ENCODE data around the gene PDPN.

PDPN gene

GRCh38 chr1:13581446-13581845 is 2.2 kb upstream of the PDPN start:
- no peak for DNase-seq

- DNase-seq, result no peak
Measured at GRCh38 chr1:13582713-13583443, 754 bp upstream of the PDPN start.

GRCh38 chr1:13583966-13584791 is 547 bp downstream of the PDPN start:
- peak; percentile 61 for DNase-seq

GRCh38 chr1:13584876-13585611 is 1.4 kb downstream of the PDPN start:
- no peak for DNase-seq

GRCh38 chr1:13585612-13585991 is 2.0 kb downstream of the PDPN start:
- DNase-seq, result no peak

- no peak for DNase-seq
Measured at GRCh38 chr1:13586001-13586400, 2.4 kb downstream of the PDPN start.

- DNase-seq, result no peak
Measured at GRCh38 chr1:13587256-13588030, 3.8 kb downstream of the PDPN start.

GRCh38 chr1:13588946-13589796 is 5.5 kb downstream of the PDPN start:
- DNase-seq, result no peak

GRCh38 chr1:13590486-13590885 is 6.9 kb downstream of the PDPN start:
- no peak for DNase-seq

- DNase-seq, result no peak
Measured at GRCh38 chr1:13593511-13594131, 10.0 kb downstream of the PDPN start.

GRCh38 chr1:13595411-13595810 is 11.8 kb downstream of the PDPN start:
- no peak for DNase-seq

GRCh38 chr1:13597166-13597565 is 13.5 kb downstream of the PDPN start:
- no peak for DNase-seq

- DNase-seq, result no peak
Measured at GRCh38 chr1:13600762-13601453, 17.3 kb downstream of the PDPN start.

- DNase-seq, result no peak
Measured at GRCh38 chr1:13604176-13604575, 20.5 kb downstream of the PDPN start.

GRCh38 chr1:13604721-13605120 is 21.1 kb downstream of the PDPN start:
- DNase-seq, result no peak

GRCh38 chr1:13605159-13605558 is 21.5 kb downstream of the PDPN start:
- DNase-seq, result no peak

GRCh38 chr1:13607002-13607401 is 23.4 kb downstream of the PDPN start:
- DNase-seq, result no peak

GRCh38 chr1:13616234-13616633 is 32.6 kb downstream of the PDPN start:
- DNase-seq, result no peak

- DNase-seq, result no peak
Measured at GRCh38 chr1:13617108-13617507, 33.5 kb downstream of the PDPN start.

GRCh38 chr1:13617773-13618172 is 34.1 kb downstream of the PDPN start:
- no peak for DNase-seq

- no peak for DNase-seq
Measured at GRCh38 chr1:13618483-13618882, 34.9 kb downstream of the PDPN start.
